HUES48 (cell line): Measurements from ENCODE around the gene ZC3H10.

Experiments
- H3K27ac ChIP-seq: one replicate; pipeline ENCODE4 v1.7.0; 2013; ENCODE audit warnings: low read depth, low read length, inconsistent platforms
- H3K27me3 ChIP-seq: 2 replicates; pipeline ENCODE4 v1.6.1; 2013; ENCODE audit warnings: mild to moderate bottlenecking, low read length; ENCODE audit not compliant: control insufficient read depth, insufficient read depth
- H3K36me3 ChIP-seq: 2 replicates; pipeline ENCODE4 v1.6.1; 2013; ENCODE audit warnings: low read length; ENCODE audit not compliant: control insufficient read depth, insufficient read depth
- H3K4me1 ChIP-seq: 2 replicates; pipeline ENCODE4 v1.6.1; 2013; ENCODE audit warnings: mild to moderate bottlenecking, low read length; ENCODE audit not compliant: control insufficient read depth, insufficient read depth
- H3K4me3 ChIP-seq: 2 replicates; pipeline ENCODE4 v1.5.1; 2013; ENCODE audit warnings: mild to moderate bottlenecking, low read depth, low read length
- H3K9ac ChIP-seq: 2 replicates; pipeline ENCODE4 v1.6.1; 2013; ENCODE audit warnings: mild to moderate bottlenecking, low read depth, low read length, moderate library complexity
- H3K9me3 ChIP-seq: 2 replicates; pipeline ENCODE4 v1.6.1; 2013; ENCODE audit warnings: low read length; ENCODE audit not compliant: control insufficient read depth, insufficient read depth

ZC3H10 gene

DNA sequence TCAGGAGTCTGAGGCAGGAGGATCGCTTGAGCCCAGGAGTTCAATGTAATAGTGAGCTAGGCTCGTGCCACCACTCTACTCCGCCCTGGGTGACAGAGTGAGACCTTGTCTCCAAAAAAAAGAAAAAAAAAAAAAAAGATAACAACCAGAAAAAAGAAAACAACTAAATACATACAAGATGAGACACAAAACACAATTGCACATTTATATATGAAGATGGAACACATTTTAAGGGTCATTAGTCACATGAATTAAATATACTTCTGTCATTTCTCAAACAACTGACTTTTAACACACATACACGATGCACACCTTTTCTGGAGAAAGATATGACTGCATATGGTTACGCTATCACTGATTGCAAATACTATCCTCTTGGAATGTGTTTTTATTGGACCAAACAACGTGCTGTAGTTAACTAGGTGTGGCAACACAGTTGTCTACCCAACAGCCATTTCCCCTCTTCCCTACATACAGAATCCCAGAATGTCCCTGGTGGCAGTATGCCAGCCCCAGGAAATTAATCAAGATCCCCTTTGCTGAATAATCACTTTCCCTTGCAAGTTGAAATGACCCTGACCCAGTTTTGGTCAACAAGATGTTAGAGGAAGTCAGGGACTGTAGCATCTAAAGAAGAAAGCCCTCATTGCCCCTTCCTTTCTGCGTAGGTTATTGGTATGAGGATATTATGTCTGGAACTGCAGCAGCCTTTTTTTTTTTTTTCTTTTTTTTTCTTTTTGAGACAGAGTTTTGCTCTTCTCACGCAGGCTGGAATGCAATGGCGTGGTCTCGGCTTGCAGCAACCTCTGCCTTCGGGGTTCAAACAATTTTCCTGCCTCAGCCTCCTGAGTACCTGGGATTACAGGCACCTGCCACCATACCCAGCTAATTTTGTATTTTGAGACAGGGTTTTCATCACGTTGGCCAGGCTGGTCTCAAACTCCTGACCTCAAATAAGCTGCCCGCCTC, 28.7 kb downstream of the ZC3H10 start:
- Histone ChIP-seq H3K36me3 (peaks cover 43% of the 10 kb centered on the region), H3K9me3 (no peaks in the 10 kb centered on the region), H3K4me1 (0 out of 2 replicates have a peak, but pooled peaks cover 3% of the 10 kb centered on the region), H3K9ac (no peak overlapping the region), H3K27me3 (no peaks in the 10 kb centered on the region), H3K4me3 (no peak overlapping the region), H3K27ac (no peak overlapping the region)

DNA sequence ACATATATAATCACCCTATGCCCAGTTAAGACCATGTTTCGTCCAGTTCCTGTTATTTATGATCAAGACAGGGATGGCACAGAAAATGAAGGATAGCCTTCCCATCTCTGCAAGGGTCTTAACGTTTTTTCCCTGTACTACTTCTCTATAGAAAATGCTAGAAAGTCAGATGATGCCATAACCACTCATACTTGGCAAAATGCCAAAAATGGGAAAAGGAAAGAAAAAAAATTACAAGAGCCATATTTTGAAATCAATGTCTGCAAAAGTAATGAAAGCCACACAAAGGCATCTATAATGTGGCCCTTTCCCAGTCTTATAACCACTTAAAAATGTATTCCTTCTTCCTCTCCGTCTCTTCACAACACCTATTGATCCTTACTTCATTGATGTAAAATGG, 32.5 kb downstream of the ZC3H10 start:
- Histone ChIP-seq H3K27me3 (no peaks in the 10 kb centered on the region), H3K4me1 (peaks cover 10% of the 10 kb centered on the region; the same call in 1 of the 2 replicates), H3K27ac (no peak overlapping the region), H3K9me3 (no peaks in the 10 kb centered on the region), H3K9ac (no peak overlapping the region), H3K36me3 (peaks cover 22% of the 10 kb centered on the region), H3K4me3 (no peak overlapping the region)

DNA sequence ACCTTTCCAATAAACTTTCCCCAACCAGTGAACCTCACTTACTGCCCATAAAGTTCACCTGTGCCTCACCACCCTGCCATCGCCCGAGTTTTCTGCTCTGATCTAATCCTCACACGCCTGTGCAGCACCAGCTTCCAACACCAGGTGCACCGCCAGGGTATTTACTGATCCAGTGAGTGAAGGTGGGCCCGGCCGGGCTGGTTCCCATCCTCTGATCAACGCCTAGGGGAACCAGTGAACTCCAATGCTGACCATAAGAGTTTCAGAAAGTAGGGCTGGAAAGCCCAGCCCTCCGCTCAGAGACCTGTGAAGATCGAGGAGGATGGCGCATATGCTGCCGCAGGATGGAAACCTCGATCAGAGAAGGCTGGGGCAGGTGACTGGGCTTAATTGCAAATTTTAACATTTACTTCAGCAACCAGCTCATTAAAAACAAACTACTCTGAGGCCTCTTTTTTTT, 33.6 kb downstream of the ZC3H10 start:
- H3K9me3 ChIP-seq = no peaks in the 10 kb centered on the region
- H3K27me3 ChIP-seq = no peaks in the 10 kb centered on the region
- H3K4me3 ChIP-seq = peak overlapping the region; percentile 92
- peak overlapping the region; percentile 79 for H3K9ac ChIP-seq
- peaks cover 27% of the 10 kb centered on the region for H3K36me3 ChIP-seq
- H3K27ac ChIP-seq = peak overlapping the region; percentile 98
- H3K4me1 ChIP-seq = peaks cover 10% of the 10 kb centered on the region; the same call in 1 of the 2 replicates

DNA sequence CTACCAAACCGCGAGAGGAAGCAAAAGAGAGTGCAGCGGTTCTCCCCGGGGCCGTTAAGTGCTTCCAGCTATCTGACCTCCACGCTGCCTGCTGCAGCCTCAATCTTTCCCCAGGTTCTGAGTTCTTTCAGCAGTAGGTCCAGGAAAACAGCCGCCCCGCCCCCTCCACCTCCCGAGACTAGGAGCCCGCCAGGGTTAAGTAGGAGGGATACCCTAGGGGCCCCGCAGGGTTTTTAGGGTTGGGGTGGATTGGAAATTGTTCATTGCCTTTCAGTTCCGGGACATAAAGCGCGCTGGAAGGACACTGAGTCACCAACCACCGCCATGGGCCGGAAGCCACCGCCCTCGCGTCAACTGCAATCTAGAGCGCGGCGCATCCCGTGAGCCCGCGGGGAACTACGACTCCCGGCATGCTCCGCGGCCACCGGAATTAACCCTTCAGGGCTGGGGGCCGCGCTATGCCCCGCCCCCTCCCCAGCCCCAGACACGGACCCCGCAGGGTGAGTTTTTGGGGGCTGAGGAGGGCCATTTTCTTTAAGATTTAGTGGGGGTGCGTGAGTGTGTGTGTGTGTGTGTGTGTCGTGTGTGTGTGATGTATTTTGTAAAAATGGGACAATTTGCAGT, 34.2 kb downstream of the ZC3H10 start, which contains the start of gene MYL6B:
Gene MYL6B, plus strand, starts transcription at position 456 of the 624 bp plus-strand sequence. CDS start 1,332 bp downstream, outside the sequence.
- Histone ChIP-seq H3K27me3 (no peaks in the 10 kb centered on the region), H3K4me1 (peaks cover 10% of the 10 kb centered on the region; the same call in 1 of the 2 replicates), H3K27ac (peak within 1 kb of the TSS; percentile 98), H3K9me3 (no peaks in the 10 kb centered on the region), H3K4me3 (peak within 1 kb of the TSS; percentile 92), H3K36me3 (peaks cover 27% of the 10 kb centered on the region), H3K9ac (peak within 1 kb of the TSS; percentile 79)

DNA sequence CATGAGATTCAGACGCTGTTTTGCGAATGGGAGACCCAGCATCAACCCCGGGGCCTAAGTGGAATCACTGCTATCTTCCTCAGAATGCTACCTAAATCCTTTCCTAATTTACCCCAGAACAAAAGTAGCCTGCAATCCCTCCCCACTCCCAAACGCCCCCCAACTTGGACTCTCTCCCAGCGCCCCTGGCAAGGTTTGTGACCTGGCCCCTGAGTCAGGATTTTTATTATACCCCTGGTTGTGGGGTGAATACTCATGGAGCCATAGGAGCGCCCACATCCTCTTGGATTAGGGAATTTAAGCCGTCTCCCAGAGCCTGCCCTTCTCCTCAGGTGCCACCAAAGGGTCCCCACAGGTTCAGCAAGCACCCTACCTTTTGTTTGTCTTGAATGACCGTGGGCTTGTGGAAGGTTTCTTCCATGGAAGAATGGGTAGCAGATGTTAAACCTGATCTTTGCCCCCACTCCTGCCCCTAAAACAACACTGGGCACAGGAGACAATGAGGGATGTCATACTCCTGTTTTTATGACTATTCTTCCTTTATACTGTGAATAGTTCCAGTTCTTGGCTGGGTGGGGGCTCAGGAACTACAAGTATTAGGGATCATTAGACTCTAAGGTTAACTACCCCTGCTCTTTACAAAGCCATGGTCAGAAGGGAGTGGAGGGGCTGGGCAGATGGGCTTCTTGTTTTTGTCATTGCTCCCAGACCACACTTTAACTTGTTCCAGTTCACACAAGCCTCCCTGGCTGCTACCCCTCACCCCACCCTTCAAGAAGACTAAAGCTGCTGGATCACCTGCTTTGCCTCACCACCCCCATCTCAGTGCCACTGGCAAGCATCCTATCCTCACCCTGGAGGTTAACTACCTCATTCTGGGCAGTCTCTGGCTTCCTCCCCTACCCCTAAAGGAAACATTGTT, 35.0 kb downstream of the ZC3H10 start:
- H3K4me3 ChIP-seq = peak overlapping the region; percentile 92
- peaks cover 27% of the 10 kb centered on the region for H3K36me3 ChIP-seq
- peaks cover 10% of the 10 kb centered on the region; the same call in 1 of the 2 replicates for H3K4me1 ChIP-seq
- no peaks in the 10 kb centered on the region for H3K9me3 ChIP-seq
- H3K27ac ChIP-seq = peak overlapping the region; percentile 98
- H3K9ac ChIP-seq = peak overlapping the region; percentile 72
- no peaks in the 10 kb centered on the region for H3K27me3 ChIP-seq

DNA sequence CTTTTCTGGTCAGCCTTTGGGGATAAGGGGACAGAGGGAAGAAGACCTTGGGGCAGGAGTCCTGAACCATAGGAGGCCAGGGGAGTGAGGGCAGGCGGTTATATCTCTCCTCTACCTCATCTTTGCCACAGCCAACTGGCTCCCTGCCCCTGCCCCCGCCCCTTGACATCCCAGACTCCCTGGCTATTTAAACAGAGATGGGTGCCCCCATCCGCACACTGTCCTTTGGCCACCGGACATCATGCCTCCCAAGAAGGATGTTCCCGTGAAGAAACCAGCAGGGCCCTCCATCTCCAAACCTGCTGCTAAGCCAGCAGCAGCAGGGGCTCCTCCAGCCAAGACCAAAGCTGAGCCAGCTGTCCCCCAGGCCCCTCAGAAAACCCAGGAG, 35.6 kb downstream of the ZC3H10 start:
- no peak overlapping the region for H3K27ac ChIP-seq
- H3K4me3 ChIP-seq = peak overlapping the region; percentile 92; the same call in 1 of the 2 replicates
- peaks cover 27% of the 10 kb centered on the region for H3K36me3 ChIP-seq
- H3K4me1 ChIP-seq = peaks cover 10% of the 10 kb centered on the region; the same call in 1 of the 2 replicates
- H3K9me3 ChIP-seq = no peaks in the 10 kb centered on the region
- no peak overlapping the region for H3K9ac ChIP-seq
- H3K27me3 ChIP-seq = no peaks in the 10 kb centered on the region

DNA sequence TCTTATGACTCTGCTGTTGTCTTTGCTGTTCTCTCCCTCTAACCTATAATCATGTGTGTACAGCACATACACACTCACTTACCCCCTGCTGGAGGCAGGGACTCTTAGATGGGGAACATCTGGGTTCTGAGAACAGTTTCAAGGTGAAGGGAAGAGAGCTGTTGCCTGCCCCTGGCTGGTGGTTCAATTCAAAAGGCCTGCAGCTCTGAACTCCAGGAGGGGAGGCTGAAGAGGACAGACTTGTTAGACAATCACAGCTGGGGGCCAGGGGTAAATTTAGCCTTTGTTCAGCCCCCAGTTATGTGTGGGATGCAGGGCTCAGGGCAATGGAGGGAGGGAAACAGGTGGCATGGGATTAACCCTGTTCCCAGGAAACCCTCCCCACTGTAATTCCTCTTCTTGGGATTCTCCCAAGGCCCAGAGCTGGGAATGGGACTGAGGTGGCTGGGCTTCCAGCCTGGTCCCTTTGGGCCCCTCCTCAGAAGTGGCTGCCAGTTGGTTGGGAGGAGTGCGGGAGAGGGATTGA, 36.2 kb downstream of the ZC3H10 start:
- H3K27ac ChIP-seq = peak overlapping the region; percentile 18
- peaks cover 28% of the 10 kb centered on the region for H3K36me3 ChIP-seq
- H3K27me3 ChIP-seq = no peaks in the 10 kb centered on the region
- no peaks in the 10 kb centered on the region for H3K9me3 ChIP-seq
- no peak overlapping the region for H3K9ac ChIP-seq
- H3K4me1 ChIP-seq = peaks cover 12% of the 10 kb centered on the region
- H3K4me3 ChIP-seq = no peak overlapping the region

DNA sequence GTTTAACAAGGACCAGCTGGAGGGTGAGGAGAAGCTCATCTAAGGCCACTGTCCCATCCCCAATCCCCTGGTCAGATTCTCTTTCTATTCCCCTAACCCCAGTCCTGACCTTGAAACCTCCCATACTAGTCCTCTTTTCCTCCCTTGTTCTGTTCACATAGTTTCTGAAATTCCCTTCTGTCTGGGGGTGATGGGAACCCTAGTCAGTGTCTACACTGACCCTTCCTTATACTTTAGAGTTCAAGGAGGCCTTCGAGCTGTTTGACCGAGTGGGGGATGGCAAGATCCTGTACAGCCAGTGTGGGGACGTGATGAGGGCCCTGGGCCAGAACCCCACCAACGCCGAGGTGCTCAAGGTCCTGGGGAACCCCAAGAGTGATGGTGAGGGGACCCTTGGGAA, 36.8 kb downstream of the ZC3H10 start:
- Histone ChIP-seq H3K27ac (peak overlapping the region; percentile 18), H3K27me3 (no peaks in the 10 kb centered on the region), H3K4me1 (peaks cover 17% of the 10 kb centered on the region), H3K4me3 (no peak overlapping the region), H3K9me3 (no peaks in the 10 kb centered on the region), H3K36me3 (peaks cover 30% of the 10 kb centered on the region), H3K9ac (no peak overlapping the region)

DNA sequence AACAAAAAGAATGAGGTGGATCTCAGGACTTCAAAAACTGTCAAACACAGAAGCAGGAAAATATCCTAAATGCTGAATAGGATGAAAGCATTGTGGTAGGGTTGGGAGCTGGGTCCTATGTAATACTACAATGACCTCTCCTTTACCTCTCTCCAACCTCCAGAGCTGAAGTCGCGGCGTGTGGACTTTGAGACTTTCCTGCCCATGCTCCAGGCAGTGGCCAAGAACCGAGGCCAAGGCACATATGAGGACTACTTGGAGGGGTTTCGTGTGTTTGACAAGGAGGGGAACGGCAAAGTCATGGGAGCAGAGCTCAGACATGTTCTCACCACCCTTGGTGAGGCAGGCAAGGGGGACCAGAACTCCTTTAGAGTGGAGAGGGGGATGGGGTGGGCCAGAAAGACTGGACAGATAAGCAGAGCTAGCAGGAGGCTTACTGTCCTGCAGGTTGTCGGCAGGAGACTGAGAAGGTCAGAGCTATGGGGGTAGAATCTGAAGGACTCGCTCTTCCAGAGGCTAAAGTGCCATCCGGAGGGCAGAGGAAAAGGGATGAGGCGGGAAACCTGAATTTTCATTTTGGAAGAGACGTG, 37.3 kb downstream of the ZC3H10 start:
- Histone ChIP-seq H3K9me3 (no peaks in the 10 kb centered on the region), H3K4me3 (no peak overlapping the region), H3K4me1 (peaks cover 22% of the 10 kb centered on the region), H3K27me3 (no peaks in the 10 kb centered on the region), H3K9ac (no peak overlapping the region), H3K36me3 (peaks cover 32% of the 10 kb centered on the region), H3K27ac (no peak overlapping the region)
